Measurements from ENCODE around the gene FAM228A. TPM values are rescaled to one million over a fixed set of nuclear protein-coding genes. Genes with fewer than 3 reads are reported as not detected.

The FAM228A gene
- total and polyA plus RNA-seq, 2 of the 4 experiments (the other 2 are of a cell fraction), result not detected

DNA sequence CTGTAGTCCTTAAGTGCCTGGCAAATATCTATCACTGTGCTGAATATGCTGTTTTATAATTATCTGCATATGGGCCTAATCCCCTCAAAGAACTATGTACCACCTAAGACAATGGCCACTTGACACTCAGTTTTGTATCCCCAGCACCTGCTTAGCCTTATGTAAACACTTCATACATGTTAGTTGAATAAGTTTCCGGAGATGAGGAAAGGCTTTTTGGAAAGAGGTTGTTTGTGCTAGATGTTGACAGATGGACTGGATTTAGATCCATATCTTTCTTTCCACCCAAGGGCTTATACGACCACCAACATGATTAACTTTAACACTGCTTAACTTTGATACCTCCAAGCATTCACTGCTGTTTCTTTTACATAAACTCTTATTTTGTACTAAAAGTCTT lies 63.3 kb downstream of the FAM228A start:
- TF ChIP-seq RFX5 (IDR thresholded peaks at IDR 0.05; ENCODE audit: low read depth, low read length) (no peak), RAD21 (IDR thresholded peaks at IDR 0.05; ENCODE audit: low read length) (no peak), CHD1 (IDR thresholded peaks at IDR 0.05; ENCODE audit: low read depth, low read length) (no peak), MXI1 (IDR thresholded peaks at IDR 0.05; ENCODE audit: borderline replicate concordance, low read depth, low read length) (no peak), BHLHE40 (IDR thresholded peaks at IDR 0.05; ENCODE audit: low read depth, low read length) (no peak), CEBPB (IDR thresholded peaks at IDR 0.05; ENCODE audit: low read depth, low read length) (no peak), NFE2L2 (IDR thresholded peaks at IDR 0.05; ENCODE audit: low read depth, low read length) (no peak), RCOR1 (IDR thresholded peaks at IDR 0.05; ENCODE audit: insufficient replicate concordance, low read length) (no peak), MAFK (IDR thresholded peaks at IDR 0.05; ENCODE audit: low read depth, low read length) (no peak)
- TF ChIP-seq, protein P1, sequence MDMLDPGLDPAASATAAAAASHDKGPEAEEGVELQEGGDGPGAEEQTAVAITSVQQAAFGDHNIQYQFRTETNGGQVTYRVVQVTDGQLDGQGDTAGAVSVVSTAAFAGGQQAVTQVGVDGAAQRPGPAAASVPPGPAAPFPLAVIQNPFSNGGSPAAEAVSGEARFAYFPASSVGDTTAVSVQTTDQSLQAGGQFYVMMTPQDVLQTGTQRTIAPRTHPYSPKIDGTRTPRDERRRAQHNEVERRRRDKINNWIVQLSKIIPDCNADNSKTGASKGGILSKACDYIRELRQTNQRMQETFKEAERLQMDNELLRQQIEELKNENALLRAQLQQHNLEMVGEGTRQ (IDR thresholded peaks at IDR 0.05; ENCODE audit: low read depth, low read length), result no peak
- TF ChIP-seq, protein P2, sequence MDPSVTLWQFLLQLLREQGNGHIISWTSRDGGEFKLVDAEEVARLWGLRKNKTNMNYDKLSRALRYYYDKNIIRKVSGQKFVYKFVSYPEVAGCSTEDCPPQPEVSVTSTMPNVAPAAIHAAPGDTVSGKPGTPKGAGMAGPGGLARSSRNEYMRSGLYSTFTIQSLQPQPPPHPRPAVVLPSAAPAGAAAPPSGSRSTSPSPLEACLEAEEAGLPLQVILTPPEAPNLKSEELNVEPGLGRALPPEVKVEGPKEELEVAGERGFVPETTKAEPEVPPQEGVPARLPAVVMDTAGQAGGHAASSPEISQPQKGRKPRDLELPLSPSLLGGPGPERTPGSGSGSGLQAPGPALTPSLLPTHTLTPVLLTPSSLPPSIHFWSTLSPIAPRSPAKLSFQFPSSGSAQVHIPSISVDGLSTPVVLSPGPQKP (IDR thresholded peaks at IDR 0.05; ENCODE audit: borderline replicate concordance, low read depth, low read length), result no peak
- dilution Hi-C loops (cut with HindIII; ENCODE audit: low sequenced_read_pairs, unreplicated experiment), result no loop called here
- H3K4me2 ChIP-seq (ENCODE audit: low read depth, low read length), result no peak overlapping the region

More for the DNA sequence above, 63.3 kb downstream of the FAM228A start:
- H2BK5ac ChIP-seq (ENCODE audit: low read depth, low read length, poor library complexity, severe bottlenecking), result no peak overlapping the region
- H2AK9ac ChIP-seq (replicated peaks; ENCODE audit: low read depth, low read length, poor library complexity), result no peak overlapping the region
- intact Hi-C loops (cut with micrococcal nuclease), result loop anchor here (5.0 kb wide), 1 partner anchor 144 kb away; no protein-coding TSS in a partner anchor
- no peak overlapping the region for H4K8ac ChIP-seq (ENCODE audit: low read depth in 2 of 2, low read length in 2 of 2)
- no peaks in the 10 kb centered on the region for H3K4me1 ChIP-seq (ENCODE audit: control insufficient read depth, insufficient read depth, low read length)
- in situ Hi-C loops (cut with MboI; ENCODE audit: low sequenced_read_pairs), result no loop called here
- H3K4ac ChIP-seq (ENCODE audit: low read depth, low read length), result no peak overlapping the region
- no peaks in the 10 kb centered on the region for H3K9me1 ChIP-seq (ENCODE audit: insufficient read depth, low read length)
- no peak overlapping the region for H4K91ac ChIP-seq (ENCODE audit: insufficient read depth, low read depth, low read length)
- no peaks in the 10 kb centered on the region for H3K9me3 ChIP-seq (ENCODE audit: control insufficient read depth, insufficient read depth, low read length)
- DNase-seq (no peak), ATAC-seq (ENCODE audit: low read depth) (no peak)
- no peak overlapping the region for H2AK5ac ChIP-seq (ENCODE audit: low read depth, low read length)
- POLR2A ChIA-PET (ENCODE audit: unreplicated experiment), result no interaction called here
- no TSS peak for BruUV-seq (replicated peaks)
- no peak overlapping the region for H2BK20ac ChIP-seq (ENCODE audit: low read depth, low read length)
- no peak overlapping the region for H3K14ac ChIP-seq (replicated peaks; ENCODE audit: low read depth, low read length)
- CTCF ChIA-PET, result no interaction called here
- no peak overlapping the region for H2AFZ ChIP-seq (replicated peaks; ENCODE audit: low read length, poor library complexity)
- no peak overlapping the region for H4K5ac ChIP-seq (ENCODE audit: low read depth, low read length)
- no peak overlapping the region for H2BK15ac ChIP-seq (ENCODE audit: low read depth, low read length)
- H3K9ac ChIP-seq (ENCODE audit: low read depth, low read length), result no peak overlapping the region
- no peaks in the 10 kb centered on the region for H3K79me1 ChIP-seq (ENCODE audit: low read depth in 1 of 2, low read length in 2 of 2)
- H3K36me3 ChIP-seq (ENCODE audit: control insufficient read depth, insufficient read depth, low read length), result no peaks in the 10 kb centered on the region
- no peak overlapping the region for H2BK120ac ChIP-seq (ENCODE audit: low read depth, low read length)
- no peaks in the 10 kb centered on the region for H4K20me1 ChIP-seq (ENCODE audit: insufficient read depth, low read length)
- WGBS, 2 experiments (ENCODE audit: extremely low coverage in 2 of 2, insufficient read length in 1 of 2), result no CpG with 5 or more reads among the region's 2 CpGs
- H3K56ac ChIP-seq (ENCODE audit: extremely low read depth, insufficient read depth, low read length), result no peak overlapping the region
- no peak overlapping the region for H3K4me3 ChIP-seq (ENCODE audit: insufficient read depth, low read depth, low read length)
- no peaks in the 10 kb centered on the region for H3K27me3 ChIP-seq (ENCODE audit: control insufficient read depth, insufficient read depth, low read length)
- H3K27ac ChIP-seq (ENCODE audit: insufficient read depth, low read length), result no peak overlapping the region
- no peak overlapping the region for H3K18ac ChIP-seq (ENCODE audit: low read depth, low read length)
- no peak overlapping the region for H3K23ac ChIP-seq (ENCODE audit: low read depth, low read length)
